HepG2 (cell line): ENCODE results near the gene APEX1. TPM values are rescaled to one million over a fixed set of nuclear protein-coding genes. Genes with fewer than 3 reads are reported as not detected.

Source experiments
- ATAC-seq: fragments of 200-7000 bp; cut with Tn5 transposase; 3 replicates; pipeline ENCODE4 v1.9.1; 2020; ENCODE audit warnings: mild to moderate bottlenecking, moderate library complexity
- BruUV-seq: library from RNA; stranded (reverse); fragments of 400-500 nt; replicated peaks from 2 replicates; lab custom pipeline; 2021; lab: Mats Ljungman, UMichigan
- CTCF ChIA-PET: fragments of 300-600 bp; formaldehyde crosslinking; extraction: SDS; loops from one replicate; lab custom pipeline; 2021; ENCODE audit warnings: low total read pairs, inconsistent platforms, low intra/inter-chr PET ratio; lab: Yijun Ruan, JAX
- POLR2A ChIA-PET: fragments of 350-600 bp; sonication (Branson Sonifier 250); formaldehyde crosslinking; loops from one replicate; lab custom pipeline; 2020; ENCODE audit warnings: antibody characterized with exemption, inconsistent platforms; lab: Yijun Ruan, JAX
- DNase-seq: peaks from one replicate; pipeline ENCODE4 v3.0.0-alpha.2; 2015; ENCODE audit warnings: low spot score
- FAIRE-seq: peaks from 3 replicates; lab custom pipeline; 2011; peaks lifted over from hg19 to GRCh38; lab: Jason Lieb, UNC
- H2AFZ ChIP-seq: one replicate; pipeline ENCODE4 v1.6.1; 2011; ENCODE audit warnings: low read length, inconsistent platforms
- H3K27ac ChIP-seq: fragments of 300-600 bp; 3 replicates; pipeline ENCODE4 v1.8.0; 2011; ENCODE audit warnings: mixed run types, mild to moderate bottlenecking, mixed read lengths, low read length, inconsistent platforms; ENCODE audit not compliant: insufficient read depth; ENCODE audit errors: extremely low read length
- H3K27me3 ChIP-seq, 2 experiments: fragments of 200-600 bp in 1 of 2; 2 replicates in 1 of 2; 3 replicates in 1 of 2; pipeline versions ENCODE4 v1.6.0 to v1.8.0; 2011; ENCODE audit warnings: low read length in 2 of 2, mild to moderate bottlenecking in 2 of 2, moderate library complexity in 2 of 2, inconsistent platforms in 1 of 2; ENCODE audit not compliant: insufficient read depth in 2 of 2, control insufficient read depth in 1 of 2
- H3K36me3 ChIP-seq, 2 experiments: fragments of 200-600 bp in 1 of 2; replicated peaks in 1 of 2; 2 replicates in 1 of 2; 3 replicates in 1 of 2; pipeline versions ENCODE4 v1.5.1 to v1.8.0; 2011; ENCODE audit warnings: low read length in 2 of 2, inconsistent platforms in 1 of 2; ENCODE audit not compliant: insufficient read depth in 2 of 2, control insufficient read depth in 1 of 2
- H3K4me1 ChIP-seq: 2 replicates; pipeline ENCODE4 v1.5.1; 2012; ENCODE audit warnings: low read length, inconsistent platforms; ENCODE audit not compliant: insufficient read depth
- H3K4me2 ChIP-seq: 2 replicates; pipeline ENCODE4 v1.6.0; 2011; ENCODE audit warnings: low read depth, low read length, inconsistent platforms
- H3K4me3 ChIP-seq, 3 experiments: fragments of 200-600 bp in 1 of 3; sonication (generic), shearing (Covaris generic) in 1 of 3; replicated peaks in 1 of 3; 2 replicates each; pipeline ENCODE4 v1.5.1; 2011 to 2016; ENCODE audit warnings: low read length in 3 of 3, inconsistent platforms in 2 of 3, low read depth in 2 of 3, mild to moderate bottlenecking in 2 of 3, control low read depth in 1 of 3, mixed read lengths in 1 of 3; ENCODE audit not compliant: insufficient read depth in 1 of 3
- H3K79me2 ChIP-seq: one replicate; pipeline ENCODE4 v1.6.1; 2011; ENCODE audit warnings: low read length, inconsistent platforms; ENCODE audit not compliant: insufficient read depth
- H3K9ac ChIP-seq: 2 replicates; pipeline ENCODE4 v1.6.0; 2011; ENCODE audit warnings: mild to moderate bottlenecking, low read depth, low read length, inconsistent platforms; ENCODE audit not compliant: insufficient read depth
- H3K9me3 ChIP-seq: 2 replicates; pipeline ENCODE4 v1.5.1; 2012; ENCODE audit warnings: mild to moderate bottlenecking, low read length
- H4K20me1 ChIP-seq: 2 replicates; pipeline ENCODE4 v1.6.0; 2011; ENCODE audit warnings: inconsistent platforms, mild to moderate bottlenecking, low read length, moderate library complexity; ENCODE audit not compliant: insufficient read depth
- HMGA1 ChIP-seq: sonication (generic); formaldehyde crosslinking; conservative IDR thresholded peaks from 2 replicates; pipeline ENCODE4 v1.4.0; 2020; ENCODE audit warnings: missing genetic modification reagents
- RBM39 ChIP-seq: fragments of 200-400 bp; formaldehyde crosslinking; IDR thresholded peaks from one replicate; pipeline ENCODE4 v1.6.1; 2018; ENCODE audit warnings: antibody characterized with exemption, mild to moderate bottlenecking, low read depth, low read length; ENCODE audit not compliant: poor library complexity, severe bottlenecking
- RXRA ChIP-seq: sonication (generic); formaldehyde crosslinking; IDR thresholded peaks from 2 replicates; pipeline ENCODE4 v1.5.1; 2020; ENCODE audit warnings: missing genetic modification reagents
- SNRNP70 ChIP-seq: fragments of 200-400 bp; formaldehyde crosslinking; IDR thresholded peaks from 2 replicates; pipeline ENCODE4 v1.6.1; 2017; ENCODE audit warnings: mild to moderate bottlenecking, low read depth, low read length, moderate library complexity
- ZNF205 ChIP-seq: IDR thresholded peaks from 2 replicates; pipeline ENCODE4 v1.6.1; 2018; ENCODE audit warnings: missing biosample characterization, missing genetic modification reagents
- ZNF260 ChIP-seq: sonication (generic); formaldehyde crosslinking; IDR thresholded peaks from 2 replicates; pipeline ENCODE4 v1.4.0; 2020; ENCODE audit warnings: missing genetic modification reagents, low read depth, mild to moderate bottlenecking, borderline replicate concordance
- WGBS: methylation state at CpG from one replicate; pipeline ENCODE4 v1.1.6; 2017; ENCODE audit warnings: low lambda C conversion rate; 5-methylcytosine and 5-hydroxymethylcytosine counted together
- in situ Hi-C: cut with HindIII; loops from 2 replicates; pipeline ENCODE4 v1.10.0; 2017; ENCODE audit warnings: low pct_unique_long_range_greater_than_20kb; ENCODE audit not compliant: extremely low pct_ligation_motif_present
- intact Hi-C: fragments of 100-400 bp; cut with micrococcal nuclease; formaldehyde crosslinking; loops from one replicate; pipeline ENCODE4 v1.10.0; 2022; ENCODE audit not compliant: unreplicated experiment
- polyA plus RNA-seq, 8 experiments: library from polyadenylated mRNA; depleted of rRNA in 3 of 8; stranded (reverse) in 7 of 8; unstranded in 1 of 8; fragments of >200 nt; fragmentation: Illumina TruSeq in 4 of 8; extraction: Trizol in 4 of 8; gene quantifications; 2 replicates each; pipeline versions ENCODE4 v1.2.1 to v1.2.3, GENCODE V29; 2011 to 2016; ENCODE audit warnings: low read depth in 4 of 8, missing spikeins in 1 of 8, mixed read lengths in 1 of 8; ENCODE audit not compliant: insufficient read depth in 1 of 8
- total RNA-seq, 5 experiments: library from RNA; depleted of rRNA; stranded (reverse); fragments of >200 nt; fragmentation: Illumina TruSeq; extraction: Trizol; gene quantifications; 2 replicates each; pipeline ENCODE4 v1.2.3, GENCODE V29; 2016; ENCODE audit warnings: low read depth in 1 of 5
- TF ChIP-seq, protein P1 (sequence below): sonication (generic); formaldehyde crosslinking; IDR thresholded peaks from 2 replicates; pipeline ENCODE4 v1.5.0; 2020; ENCODE audit warnings: mild to moderate bottlenecking, missing genetic modification reagents, borderline replicate concordance
- TF ChIP-seq, protein P2 (sequence below): sonication (generic); formaldehyde crosslinking; IDR thresholded peaks from 2 replicates; pipeline ENCODE4 v1.5.1; 2020; ENCODE audit warnings: mild to moderate bottlenecking, moderate library complexity, missing genetic modification reagents

APEX1 gene
- total and polyA plus RNA-seq, 2 of the 13 experiments (the other 11 are each of a cell fraction or from before 2014, with no cell fraction given) = 171 to 405 TPM

DNA sequence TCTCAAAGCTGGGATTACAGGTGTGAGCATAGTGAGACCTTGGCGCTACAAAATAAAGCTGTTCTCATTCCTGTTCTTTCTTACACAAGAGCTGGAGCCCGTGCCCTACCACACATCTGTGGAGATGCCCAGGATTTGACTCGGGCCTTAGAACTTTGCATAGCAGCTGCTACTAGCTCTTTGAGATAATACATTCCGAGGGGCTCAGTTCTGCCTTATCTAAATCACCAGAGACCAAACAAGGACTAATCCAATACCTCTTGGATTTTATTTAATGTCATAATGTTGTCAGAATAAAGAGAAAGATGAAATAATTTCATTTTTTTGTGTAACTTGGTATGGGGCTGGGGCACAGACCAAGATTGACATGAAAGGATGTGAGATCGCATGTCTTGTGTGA, 21.8 kb downstream of the APEX1 start (continued):
- TF ChIP-seq, protein P1, sequence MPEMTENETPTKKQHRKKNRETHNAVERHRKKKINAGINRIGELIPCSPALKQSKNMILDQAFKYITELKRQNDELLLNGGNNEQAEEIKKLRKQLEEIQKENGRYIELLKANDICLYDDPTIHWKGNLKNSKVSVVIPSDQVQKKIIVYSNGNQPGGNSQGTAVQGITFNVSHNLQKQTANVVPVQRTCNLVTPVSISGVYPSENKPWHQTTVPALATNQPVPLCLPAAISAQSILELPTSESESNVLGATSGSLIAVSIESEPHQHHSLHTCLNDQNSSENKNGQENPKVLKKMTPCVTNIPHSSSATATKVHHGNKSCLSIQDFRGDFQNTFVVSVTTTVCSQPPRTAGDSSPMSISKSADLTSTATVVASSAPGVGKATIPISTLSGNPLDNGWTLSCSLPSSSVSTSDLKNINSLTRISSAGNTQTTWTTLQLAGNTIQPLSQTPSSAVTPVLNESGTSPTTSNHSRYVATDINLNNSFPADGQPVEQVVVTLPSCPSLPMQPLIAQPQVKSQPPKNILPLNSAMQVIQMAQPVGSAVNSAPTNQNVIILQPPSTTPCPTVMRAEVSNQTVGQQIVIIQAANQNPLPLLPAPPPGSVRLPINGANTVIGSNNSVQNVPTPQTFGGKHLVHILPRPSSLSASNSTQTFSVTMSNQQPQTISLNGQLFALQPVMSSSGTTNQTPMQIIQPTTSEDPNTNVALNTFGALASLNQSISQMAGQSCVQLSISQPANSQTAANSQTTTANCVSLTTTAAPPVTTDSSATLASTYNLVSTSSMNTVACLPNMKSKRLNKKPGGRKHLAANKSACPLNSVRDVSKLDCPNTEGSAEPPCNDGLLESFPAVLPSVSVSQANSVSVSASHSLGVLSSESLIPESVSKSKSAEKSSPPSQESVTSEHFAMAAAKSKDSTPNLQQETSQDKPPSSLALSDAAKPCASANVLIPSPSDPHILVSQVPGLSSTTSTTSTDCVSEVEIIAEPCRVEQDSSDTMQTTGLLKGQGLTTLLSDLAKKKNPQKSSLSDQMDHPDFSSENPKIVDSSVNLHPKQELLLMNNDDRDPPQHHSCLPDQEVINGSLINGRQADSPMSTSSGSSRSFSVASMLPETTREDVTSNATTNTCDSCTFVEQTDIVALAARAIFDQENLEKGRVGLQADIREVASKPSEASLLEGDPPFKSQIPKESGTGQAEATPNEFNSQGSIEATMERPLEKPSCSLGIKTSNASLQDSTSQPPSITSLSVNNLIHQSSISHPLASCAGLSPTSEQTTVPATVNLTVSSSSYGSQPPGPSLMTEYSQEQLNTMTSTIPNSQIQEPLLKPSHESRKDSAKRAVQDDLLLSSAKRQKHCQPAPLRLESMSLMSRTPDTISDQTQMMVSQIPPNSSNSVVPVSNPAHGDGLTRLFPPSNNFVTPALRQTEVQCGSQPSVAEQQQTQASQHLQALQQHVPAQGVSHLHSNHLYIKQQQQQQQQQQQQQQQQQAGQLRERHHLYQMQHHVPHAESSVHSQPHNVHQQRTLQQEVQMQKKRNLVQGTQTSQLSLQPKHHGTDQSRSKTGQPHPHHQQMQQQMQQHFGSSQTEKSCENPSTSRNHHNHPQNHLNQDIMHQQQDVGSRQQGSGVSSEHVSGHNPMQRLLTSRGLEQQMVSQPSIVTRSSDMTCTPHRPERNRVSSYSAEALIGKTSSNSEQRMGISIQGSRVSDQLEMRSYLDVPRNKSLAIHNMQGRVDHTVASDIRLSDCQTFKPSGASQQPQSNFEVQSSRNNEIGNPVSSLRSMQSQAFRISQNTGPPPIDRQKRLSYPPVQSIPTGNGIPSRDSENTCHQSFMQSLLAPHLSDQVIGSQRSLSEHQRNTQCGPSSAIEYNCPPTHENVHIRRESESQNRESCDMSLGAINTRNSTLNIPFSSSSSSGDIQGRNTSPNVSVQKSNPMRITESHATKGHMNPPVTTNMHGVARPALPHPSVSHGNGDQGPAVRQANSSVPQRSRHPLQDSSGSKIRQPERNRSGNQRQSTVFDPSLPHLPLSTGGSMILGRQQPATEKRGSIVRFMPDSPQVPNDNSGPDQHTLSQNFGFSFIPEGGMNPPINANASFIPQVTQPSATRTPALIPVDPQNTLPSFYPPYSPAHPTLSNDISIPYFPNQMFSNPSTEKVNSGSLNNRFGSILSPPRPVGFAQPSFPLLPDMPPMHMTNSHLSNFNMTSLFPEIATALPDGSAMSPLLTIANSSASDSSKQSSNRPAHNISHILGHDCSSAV (CRISPR knock-in tag) = no peak

DNA sequence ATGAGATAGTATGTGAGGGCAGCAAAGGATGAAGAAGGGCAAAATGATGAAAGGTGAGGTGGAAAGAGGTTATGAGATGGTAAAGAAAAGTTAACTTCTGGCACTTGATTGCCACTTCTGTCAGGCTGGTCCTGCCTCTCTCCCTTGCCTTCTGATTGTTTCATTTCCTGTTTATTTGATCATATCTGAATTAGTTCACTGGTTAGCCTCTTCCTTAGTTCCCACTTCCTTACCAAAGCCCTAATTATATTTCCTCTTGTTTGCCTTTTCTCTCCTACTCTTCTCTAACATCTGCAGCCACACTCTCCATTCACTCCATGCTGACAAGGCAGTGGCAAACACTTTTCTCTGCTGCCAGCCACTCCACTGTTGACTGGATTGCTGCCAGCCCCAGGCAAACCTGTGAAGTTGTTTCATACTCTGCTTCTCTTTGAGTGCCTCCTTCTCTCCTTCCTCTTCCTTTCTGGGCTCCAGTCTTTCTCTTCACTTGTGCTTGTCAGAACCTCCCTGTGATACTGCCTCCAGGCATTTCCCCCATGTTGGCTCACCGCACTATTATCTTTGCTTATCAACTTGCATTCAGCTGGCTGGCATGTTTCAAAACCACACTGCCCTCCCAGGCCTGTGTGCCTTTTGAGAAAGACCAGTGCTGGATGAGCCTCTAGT, 22.3 kb downstream of the APEX1 start:
- Histone ChIP-seq H3K9ac (no peak overlapping the region), H4K20me1 (no peaks in the 10 kb centered on the region), H3K79me2 (no peaks in the 10 kb centered on the region), H3K4me3 (no peak overlapping the region), H3K4me2 (no peak overlapping the region), H3K36me3 (peaks cover 19 to 45% of the 10 kb centered on the region in 2 experiments), H3K27ac (no peak overlapping the region), H3K4me1 (peaks cover 11% of the 10 kb centered on the region), H3K9me3 (no peaks in the 10 kb centered on the region), H2AFZ (no peak overlapping the region), H3K27me3 (no peaks in the 10 kb centered on the region)
- ATAC-seq (no peak), FAIRE-seq (no peak), DNase-seq (no peak)
- in situ Hi-C loops (no loop called here), intact Hi-C loops (no loop called here)
- CTCF ChIA-PET = no interaction called here
- POLR2A ChIA-PET = interaction anchor here (0.8 kb wide), 1 partner anchor 16 kb away, joined by 3 read pairs; the partner anchor contains the start of gene PIP4P1
- BruUV-seq = no TSS peak
- 97% methylated on average over 1 of the region's 1 CpG for WGBS
- TF ChIP-seq RXRA (no peak), HMGA1 (no peak), RBM39 (no peak), SNRNP70 (no peak), ZNF205 (CRISPR knock-in tag) (no peak), ZNF260 (CRISPR knock-in tag) (no peak)
- TF ChIP-seq, protein P2, sequence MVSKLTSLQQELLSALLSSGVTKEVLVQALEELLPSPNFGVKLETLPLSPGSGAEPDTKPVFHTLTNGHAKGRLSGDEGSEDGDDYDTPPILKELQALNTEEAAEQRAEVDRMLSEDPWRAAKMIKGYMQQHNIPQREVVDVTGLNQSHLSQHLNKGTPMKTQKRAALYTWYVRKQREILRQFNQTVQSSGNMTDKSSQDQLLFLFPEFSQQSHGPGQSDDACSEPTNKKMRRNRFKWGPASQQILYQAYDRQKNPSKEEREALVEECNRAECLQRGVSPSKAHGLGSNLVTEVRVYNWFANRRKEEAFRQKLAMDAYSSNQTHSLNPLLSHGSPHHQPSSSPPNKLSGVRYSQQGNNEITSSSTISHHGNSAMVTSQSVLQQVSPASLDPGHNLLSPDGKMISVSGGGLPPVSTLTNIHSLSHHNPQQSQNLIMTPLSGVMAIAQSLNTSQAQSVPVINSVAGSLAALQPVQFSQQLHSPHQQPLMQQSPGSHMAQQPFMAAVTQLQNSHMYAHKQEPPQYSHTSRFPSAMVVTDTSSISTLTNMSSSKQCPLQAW (CRISPR knock-in tag) = no peak
